ENCODE data around the gene FAM217A.
"Not testable (repeated sequence)": the region's sequence is repeated elsewhere in the genome, so short reads cannot be mapped to it uniquely, and the experiment has no call there.

Gene FAM217A

DNA sequence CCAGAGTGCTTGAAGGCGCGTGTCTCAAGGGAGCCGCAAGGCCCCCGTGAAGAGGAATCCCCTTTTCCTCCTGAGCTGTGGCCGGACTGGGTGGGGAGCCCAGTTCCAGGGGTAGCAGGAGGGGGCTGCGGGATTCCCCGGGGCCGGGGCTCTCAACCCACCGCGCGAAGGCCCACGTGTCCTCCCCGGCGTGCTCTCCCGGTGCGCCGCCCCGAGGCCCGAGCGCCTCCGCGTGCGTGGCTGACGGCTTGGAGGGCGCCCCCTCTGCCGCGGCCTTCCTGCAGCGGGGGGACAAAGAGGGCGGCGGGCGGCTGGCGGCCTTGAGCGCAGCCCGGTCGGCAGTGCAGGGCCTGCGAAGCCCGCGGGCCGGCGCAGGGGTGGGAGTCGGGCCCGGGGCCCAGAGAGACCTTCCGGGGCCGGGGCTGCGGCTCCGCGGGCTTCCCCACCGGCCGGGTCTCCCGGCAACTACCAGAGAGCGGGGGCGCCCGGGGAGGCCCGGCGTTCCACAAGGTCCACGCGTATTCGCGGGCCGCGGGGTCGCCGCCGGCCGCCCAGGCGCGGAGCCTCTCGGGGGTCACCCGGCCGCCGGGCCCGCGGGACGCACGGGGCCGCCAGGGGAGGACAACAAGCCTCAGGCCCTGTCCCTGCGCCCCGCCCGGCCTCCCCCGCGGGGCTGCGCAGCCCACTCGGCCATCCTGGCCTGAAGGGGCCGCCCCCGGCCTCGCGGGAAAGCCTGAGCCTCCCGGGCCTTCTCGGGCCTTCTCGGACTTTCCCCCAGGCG is at the start of gene FAM217A:
Gene FAM217A, minus strand, starts transcription at position 447 of the 781 bp plus-strand sequence. CDS start 1,723 bp downstream, outside the sequence.
- Histone ChIP-seq H3K36me3 (ENCODE audit: control insufficient read depth in 1 of 2, insufficient read depth in 2 of 2, low read length in 2 of 2) (no peaks in the 10 kb centered on the region), H3K4me3 (ENCODE audit: low read depth in 1 of 2, low read length in 2 of 2) (no peak within 1 kb of the TSS), H3K9me3 (ENCODE audit: control insufficient read depth in 1 of 2, low read length in 2 of 2) (no peaks in the 10 kb centered on the region), H3K27me3 (ENCODE audit: low read depth, low read length) (peaks cover 3% of the 10 kb centered on the region), H3K27ac (ENCODE audit: low read length) (no peak within 1 kb of the TSS), H3K4me1 (ENCODE audit: control insufficient read depth in 1 of 2, insufficient read depth in 2 of 2, low read length in 2 of 2) (peaks cover 0 to 4% of the 10 kb centered on the region in 2 donors)

DNA sequence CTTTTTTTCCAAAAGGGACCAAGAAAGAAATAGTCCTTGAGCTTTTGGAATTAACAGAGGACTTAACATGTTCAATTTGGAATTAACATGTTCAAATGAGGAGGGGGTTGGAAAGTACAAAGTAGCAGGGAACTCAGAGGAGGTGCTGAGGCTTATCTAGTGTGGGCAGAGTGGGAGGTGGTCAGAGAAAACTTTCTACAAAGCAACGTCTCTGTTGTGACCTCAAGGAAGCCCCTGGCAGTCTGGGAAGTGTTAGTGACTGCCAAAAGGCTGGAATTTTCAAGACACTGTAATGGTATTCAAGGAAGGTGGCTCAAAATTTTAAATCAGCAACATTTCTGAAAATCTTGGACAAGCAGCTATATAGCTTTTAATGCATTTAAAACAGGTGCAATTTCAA is 49.1 kb upstream of the FAM217A start:
- H3K36me3 ChIP-seq (ENCODE audit: control insufficient read depth in 1 of 2, insufficient read depth in 2 of 2, low read length in 2 of 2) = peaks cover 62 to 77% of the 10 kb centered on the region in 2 donors
- no peak overlapping the region for H3K27ac ChIP-seq (ENCODE audit: low read length)
- H3K4me1 ChIP-seq (ENCODE audit: control insufficient read depth in 1 of 2, insufficient read depth in 2 of 2, low read length in 2 of 2) = no peaks in the 10 kb centered on the region
- H3K4me3 ChIP-seq (ENCODE audit: low read depth in 1 of 2, low read length in 2 of 2) = no peak overlapping the region
- no peaks in the 10 kb centered on the region for H3K9me3 ChIP-seq (ENCODE audit: control insufficient read depth in 1 of 2, low read length in 2 of 2)
- no peaks in the 10 kb centered on the region for H3K27me3 ChIP-seq (ENCODE audit: low read depth, low read length)

- H3K9me3 ChIP-seq (ENCODE audit: control insufficient read depth in 1 of 2, low read length in 2 of 2) = no peaks in the 10 kb centered on the region
Observed at GRCh38 chr6:4125933-4126864, 47.3 kb upstream of the FAM217A start.

DNA sequence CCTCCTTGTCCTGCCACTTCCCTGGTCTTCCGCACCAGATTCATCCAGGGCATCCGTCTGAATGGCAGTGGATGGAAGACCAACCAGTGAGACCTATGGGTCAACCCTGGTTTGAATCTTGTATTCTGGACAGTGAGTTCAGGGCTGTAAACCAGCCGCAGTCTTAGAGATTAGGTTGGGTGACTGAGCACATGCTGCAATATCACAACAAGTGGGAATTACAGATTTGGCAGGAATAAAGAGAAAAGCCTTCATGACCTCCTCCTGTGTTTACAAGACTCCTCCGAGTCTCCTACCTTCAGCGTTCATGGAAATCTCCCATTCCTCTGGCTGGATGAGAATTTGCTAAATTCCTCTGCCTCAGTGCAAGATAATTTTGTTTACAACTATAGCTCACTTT is 46.6 kb upstream of the FAM217A start:
- no peak overlapping the region for H3K27ac ChIP-seq (ENCODE audit: low read length)
- H3K4me1 ChIP-seq (ENCODE audit: control insufficient read depth in 1 of 2, insufficient read depth in 2 of 2, low read length in 2 of 2) = no peaks in the 10 kb centered on the region
- H3K9me3 ChIP-seq (ENCODE audit: control insufficient read depth in 1 of 2, low read length in 2 of 2) = no peaks in the 10 kb centered on the region
- no peak overlapping the region for H3K4me3 ChIP-seq (ENCODE audit: low read depth in 1 of 2, low read length in 2 of 2)
- H3K27me3 ChIP-seq (ENCODE audit: low read depth, low read length) = no peaks in the 10 kb centered on the region
- peaks cover 68 to 85% of the 10 kb centered on the region in 2 donors for H3K36me3 ChIP-seq (ENCODE audit: control insufficient read depth in 1 of 2, insufficient read depth in 2 of 2, low read length in 2 of 2)

More at GRCh38 chr6:4125933-4126864, 47.3 kb upstream of the FAM217A start:
- Histone ChIP-seq H3K36me3 (ENCODE audit: control insufficient read depth in 1 of 2, insufficient read depth in 2 of 2, low read length in 2 of 2) (peaks cover 67 to 82% of the 10 kb centered on the region in 2 donors), H3K4me1 (ENCODE audit: control insufficient read depth in 1 of 2, insufficient read depth in 2 of 2, low read length in 2 of 2) (no peaks in the 10 kb centered on the region), H3K4me3 (ENCODE audit: low read depth in 1 of 2, low read length in 2 of 2) (no peak overlapping the region), H3K27ac (ENCODE audit: low read length) (peak overlapping the region; percentile 14), H3K27me3 (ENCODE audit: low read depth, low read length) (no peaks in the 10 kb centered on the region)

GRCh38 chr6:4124351-4124750 is 45.4 kb upstream of the FAM217A start:
- H3K4me1 ChIP-seq (ENCODE audit: control insufficient read depth in 1 of 2, insufficient read depth in 2 of 2, low read length in 2 of 2) = no peaks in the 10 kb centered on the region
- no peaks in the 10 kb centered on the region for H3K9me3 ChIP-seq (ENCODE audit: control insufficient read depth in 1 of 2, low read length in 2 of 2)
- H3K36me3 ChIP-seq (ENCODE audit: control insufficient read depth in 1 of 2, insufficient read depth in 2 of 2, low read length in 2 of 2) = peaks cover 60 to 81% of the 10 kb centered on the region in 2 donors
- H3K4me3 ChIP-seq (ENCODE audit: low read depth in 1 of 2, low read length in 2 of 2) = no peak overlapping the region
- no peaks in the 10 kb centered on the region for H3K27me3 ChIP-seq (ENCODE audit: low read depth, low read length)
- no peak overlapping the region for H3K27ac ChIP-seq (ENCODE audit: low read length)

- Histone ChIP-seq H3K27ac (ENCODE audit: low read length) (no peak overlapping the region), H3K36me3 (ENCODE audit: control insufficient read depth in 1 of 2, insufficient read depth in 2 of 2, low read length in 2 of 2) (peaks cover 30 to 57% of the 10 kb centered on the region in 2 donors), H3K9me3 (ENCODE audit: control insufficient read depth in 1 of 2, low read length in 2 of 2) (peaks cover 0 to 3% of the 10 kb centered on the region in 2 donors), H3K4me3 (ENCODE audit: low read depth in 1 of 2, low read length in 2 of 2) (no peak overlapping the region), H3K27me3 (ENCODE audit: low read depth, low read length) (no peaks in the 10 kb centered on the region), H3K4me1 (ENCODE audit: control insufficient read depth in 1 of 2, insufficient read depth in 2 of 2, low read length in 2 of 2) (no peaks in the 10 kb centered on the region)
Observed at GRCh38 chr6:4115741-4116140, 36.8 kb upstream of the FAM217A start.

GRCh38 chr6:4114123-4114522 is 35.2 kb upstream of the FAM217A start:
- no peak overlapping the region for H3K4me3 ChIP-seq (ENCODE audit: low read depth in 1 of 2, low read length in 2 of 2)
- peaks cover 0 to 5% of the 10 kb centered on the region in 2 donors for H3K4me1 ChIP-seq (ENCODE audit: control insufficient read depth in 1 of 2, insufficient read depth in 2 of 2, low read length in 2 of 2)
- H3K27ac ChIP-seq (ENCODE audit: low read length) = no peak overlapping the region
- peaks cover 0 to 3% of the 10 kb centered on the region in 2 donors for H3K9me3 ChIP-seq (ENCODE audit: control insufficient read depth in 1 of 2, low read length in 2 of 2)
- H3K36me3 ChIP-seq (ENCODE audit: control insufficient read depth in 1 of 2, insufficient read depth in 2 of 2, low read length in 2 of 2) = peaks cover 26 to 44% of the 10 kb centered on the region in 2 donors
- H3K27me3 ChIP-seq (ENCODE audit: low read depth, low read length) = no peaks in the 10 kb centered on the region

DNA sequence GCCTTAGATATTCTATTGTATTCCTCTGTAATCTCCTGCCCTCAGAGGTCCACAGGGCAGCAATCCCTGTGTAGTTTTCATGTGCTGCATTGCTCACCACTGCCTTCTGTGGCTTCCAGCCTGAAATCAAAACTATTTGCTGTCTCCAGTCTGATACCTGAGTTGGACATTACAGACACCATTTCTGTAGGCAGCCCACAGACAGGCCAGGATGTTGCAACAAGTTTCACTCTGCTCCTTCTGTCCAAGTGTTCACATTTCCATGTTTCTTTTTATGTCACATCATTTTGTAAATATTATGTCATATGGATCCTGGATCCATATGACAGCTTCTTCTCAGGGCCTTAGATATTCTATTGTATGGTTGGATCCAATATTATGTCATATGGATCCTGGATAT is 34.7 kb upstream of the FAM217A start:
- H3K4me3 ChIP-seq (ENCODE audit: low read depth in 1 of 2, low read length in 2 of 2) = no peak overlapping the region
- H3K9me3 ChIP-seq (ENCODE audit: control insufficient read depth in 1 of 2, low read length in 2 of 2) = peaks cover 0 to 3% of the 10 kb centered on the region in 2 donors
- no peak overlapping the region for H3K27ac ChIP-seq (ENCODE audit: low read length)
- no peaks in the 10 kb centered on the region for H3K27me3 ChIP-seq (ENCODE audit: low read depth, low read length)
- peaks cover 22 to 40% of the 10 kb centered on the region in 2 donors for H3K36me3 ChIP-seq (ENCODE audit: control insufficient read depth in 1 of 2, insufficient read depth in 2 of 2, low read length in 2 of 2)
- H3K4me1 ChIP-seq (ENCODE audit: control insufficient read depth in 1 of 2, insufficient read depth in 2 of 2, low read length in 2 of 2) = peaks cover 0 to 5% of the 10 kb centered on the region in 2 donors

DNA sequence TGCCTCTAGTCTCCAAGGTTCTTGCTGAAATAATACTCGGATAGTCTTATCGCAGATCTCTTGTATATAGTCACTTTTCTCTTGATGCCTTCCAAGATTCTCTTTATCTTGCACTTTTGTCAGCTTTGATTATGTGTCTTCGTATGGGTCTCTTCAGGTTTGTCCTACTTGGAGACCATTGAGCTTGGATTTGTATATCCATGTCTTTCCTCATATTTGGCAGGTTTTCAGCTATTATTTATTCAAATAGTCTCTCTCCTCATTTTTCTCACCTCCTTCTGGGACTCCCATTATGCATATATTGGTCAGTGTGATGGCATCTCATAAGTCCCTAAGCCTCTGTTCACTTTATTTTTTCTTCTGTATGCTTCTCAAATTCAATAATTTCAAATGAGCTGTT is 33.4 kb upstream of the FAM217A start:
- Histone ChIP-seq H3K36me3 (ENCODE audit: control insufficient read depth in 1 of 2, insufficient read depth in 2 of 2, low read length in 2 of 2) (peaks cover 16 to 27% of the 10 kb centered on the region in 2 donors), H3K27me3 (ENCODE audit: low read depth, low read length) (no peaks in the 10 kb centered on the region)

GRCh38 chr6:4109363-4109815 is 30.5 kb upstream of the FAM217A start:
- H3K36me3 ChIP-seq (ENCODE audit: control insufficient read depth in 1 of 2, insufficient read depth in 2 of 2, low read length in 2 of 2); H3K9me3 ChIP-seq (ENCODE audit: control insufficient read depth in 1 of 2, low read length in 2 of 2); H3K4me1 ChIP-seq (ENCODE audit: control insufficient read depth in 1 of 2, insufficient read depth in 2 of 2, low read length in 2 of 2); H3K27me3 ChIP-seq (ENCODE audit: low read depth, low read length); H3K27ac ChIP-seq (ENCODE audit: low read length); H3K4me3 ChIP-seq (ENCODE audit: low read depth in 1 of 2, low read length in 2 of 2): not testable (repeated sequence)

More for the DNA sequence above, 33.4 kb upstream of the FAM217A start:
- no peak overlapping the region for H3K27ac ChIP-seq (ENCODE audit: low read length)
- H3K4me1 ChIP-seq (ENCODE audit: control insufficient read depth in 1 of 2, insufficient read depth in 2 of 2, low read length in 2 of 2) = peaks cover 0 to 5% of the 10 kb centered on the region in 2 donors
- H3K4me3 ChIP-seq (ENCODE audit: low read depth in 1 of 2, low read length in 2 of 2) = no peak overlapping the region
- H3K9me3 ChIP-seq (ENCODE audit: control insufficient read depth in 1 of 2, low read length in 2 of 2) = peaks cover 0 to 3% of the 10 kb centered on the region in 2 donors

DNA sequence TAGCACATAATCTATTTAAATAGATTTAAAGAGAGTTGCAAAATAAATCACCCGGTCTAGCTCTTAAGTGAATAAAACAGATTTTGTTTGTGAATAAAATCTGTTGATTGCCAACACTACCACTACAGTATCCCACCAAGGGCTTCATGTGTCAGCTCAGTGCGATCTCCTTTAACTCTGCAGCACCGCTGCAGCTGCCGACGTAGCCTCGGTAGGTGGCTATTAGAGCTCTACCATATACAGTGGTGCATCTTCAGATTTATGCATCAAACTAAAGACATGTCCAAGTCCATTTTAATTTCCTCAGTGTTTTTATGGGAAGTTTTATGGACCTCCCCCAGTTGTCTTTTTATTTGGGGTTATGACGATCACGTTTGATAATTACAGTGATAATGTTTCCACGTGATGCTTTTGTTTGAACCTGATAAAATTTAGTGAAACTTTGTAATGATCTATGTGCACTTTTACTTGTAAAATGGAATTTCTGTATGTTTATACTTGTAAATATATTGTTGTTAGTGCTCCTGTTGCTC is 29.7 kb upstream of the FAM217A start:
- peaks cover 0 to 5% of the 10 kb centered on the region in 2 donors for H3K4me1 ChIP-seq (ENCODE audit: control insufficient read depth in 1 of 2, insufficient read depth in 2 of 2, low read length in 2 of 2)
- H3K36me3 ChIP-seq (ENCODE audit: control insufficient read depth in 1 of 2, insufficient read depth in 2 of 2, low read length in 2 of 2) = peaks cover 0 to under 1% of the 10 kb centered on the region in 2 donors
- peaks cover 0 to 3% of the 10 kb centered on the region in 2 donors for H3K9me3 ChIP-seq (ENCODE audit: control insufficient read depth in 1 of 2, low read length in 2 of 2)
- no peaks in the 10 kb centered on the region for H3K27me3 ChIP-seq (ENCODE audit: low read depth, low read length)
- no peak overlapping the region for H3K27ac ChIP-seq (ENCODE audit: low read length)
- H3K4me3 ChIP-seq (ENCODE audit: low read depth in 1 of 2, low read length in 2 of 2) = no peak overlapping the region

All from muscle layer of duodenum (tissue), 2 donors.